ENCODE measurements around the gene PKIB.

DNA sequence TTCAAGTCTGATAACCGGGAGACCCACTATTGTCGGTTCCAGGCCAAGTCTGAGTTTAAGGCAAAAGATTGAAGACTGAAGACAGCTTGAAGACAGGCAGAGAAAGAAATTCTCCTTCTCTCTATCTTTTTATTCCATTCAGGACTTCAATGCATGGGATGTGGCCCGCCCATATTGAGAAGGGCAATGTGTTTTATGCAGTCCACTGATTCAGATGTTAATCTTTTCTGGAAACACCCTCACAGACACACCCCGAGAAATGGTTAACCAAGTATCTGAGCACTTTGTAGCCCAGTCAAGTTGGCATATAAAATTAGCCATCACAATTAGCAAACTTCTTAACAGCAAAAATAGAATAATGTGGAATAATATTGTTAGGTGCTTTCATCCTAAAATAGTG is 93.9 kb downstream of the PKIB start:
- TF ChIP-seq, protein P1, sequence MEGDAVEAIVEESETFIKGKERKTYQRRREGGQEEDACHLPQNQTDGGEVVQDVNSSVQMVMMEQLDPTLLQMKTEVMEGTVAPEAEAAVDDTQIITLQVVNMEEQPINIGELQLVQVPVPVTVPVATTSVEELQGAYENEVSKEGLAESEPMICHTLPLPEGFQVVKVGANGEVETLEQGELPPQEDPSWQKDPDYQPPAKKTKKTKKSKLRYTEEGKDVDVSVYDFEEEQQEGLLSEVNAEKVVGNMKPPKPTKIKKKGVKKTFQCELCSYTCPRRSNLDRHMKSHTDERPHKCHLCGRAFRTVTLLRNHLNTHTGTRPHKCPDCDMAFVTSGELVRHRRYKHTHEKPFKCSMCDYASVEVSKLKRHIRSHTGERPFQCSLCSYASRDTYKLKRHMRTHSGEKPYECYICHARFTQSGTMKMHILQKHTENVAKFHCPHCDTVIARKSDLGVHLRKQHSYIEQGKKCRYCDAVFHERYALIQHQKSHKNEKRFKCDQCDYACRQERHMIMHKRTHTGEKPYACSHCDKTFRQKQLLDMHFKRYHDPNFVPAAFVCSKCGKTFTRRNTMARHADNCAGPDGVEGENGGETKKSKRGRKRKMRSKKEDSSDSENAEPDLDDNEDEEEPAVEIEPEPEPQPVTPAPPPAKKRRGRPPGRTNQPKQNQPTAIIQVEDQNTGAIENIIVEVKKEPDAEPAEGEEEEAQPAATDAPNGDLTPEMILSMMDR (IDR thresholded peaks at IDR 0.05): no peak
- TF ChIP-seq POLR2AphosphoS5 (IDR thresholded peaks at IDR 0.05): no peak
